H9 (cell line): ENCODE measurements around the gene MICAL3. TPM values are rescaled to one million over a fixed set of nuclear protein-coding genes. Genes with fewer than 3 reads are reported as not detected.
"Not testable (repeated sequence)": the region's sequence is repeated elsewhere in the genome, so short reads cannot be mapped to it uniquely, and the experiment has no call there.

Experiments used
- DNase-seq: peaks from one replicate; pipeline ENCODE4 v3.0.0-alpha.2; 2017
- H2AFZ ChIP-seq: one replicate; pipeline ENCODE4 v1.6.1; 2013; ENCODE audit warnings: mild to moderate bottlenecking, low read length, control low read depth, moderate library complexity
- H2AK5ac ChIP-seq: 2 replicates; pipeline ENCODE4 v1.6.1; 2013; ENCODE audit warnings: low read length, control low read depth, mixed read lengths; ENCODE audit not compliant: insufficient read length
- H2BK120ac ChIP-seq: one replicate; pipeline ENCODE4 v1.6.1; 2013; ENCODE audit warnings: low read depth, mild to moderate bottlenecking, low read length, control low read depth, inconsistent platforms; ENCODE audit not compliant: poor library complexity, severe bottlenecking
- H2BK12ac ChIP-seq: 2 replicates; pipeline ENCODE4 v1.6.1; 2013; ENCODE audit warnings: low read length, control low read depth, mixed read lengths, low read depth; ENCODE audit not compliant: insufficient read length
- H2BK15ac ChIP-seq: 2 replicates; pipeline ENCODE4 v1.6.1; 2013; ENCODE audit warnings: low read depth, low read length, control low read depth
- H2BK20ac ChIP-seq: one replicate; pipeline ENCODE4 v1.6.1; 2013; ENCODE audit warnings: low read depth, mild to moderate bottlenecking, low read length, control low read depth, inconsistent platforms; ENCODE audit not compliant: poor library complexity, severe bottlenecking
- H2BK5ac ChIP-seq: 2 replicates; pipeline ENCODE4 v1.6.1; 2013; ENCODE audit warnings: low read length, control low read depth, mixed read lengths; ENCODE audit not compliant: insufficient read length
- H3K14ac ChIP-seq: 2 replicates; pipeline ENCODE4 v1.6.1; 2013; ENCODE audit warnings: low read length, control low read depth; ENCODE audit not compliant: insufficient read depth
- H3K18ac ChIP-seq: 2 replicates; pipeline ENCODE4 v1.6.1; 2013; ENCODE audit warnings: low read depth, mild to moderate bottlenecking, mixed read lengths, low read length, control low read depth; ENCODE audit not compliant: insufficient read length
- H3K23ac ChIP-seq: 2 replicates; pipeline ENCODE4 v1.6.1; 2013; ENCODE audit warnings: low read length, control low read depth, mixed read lengths, low read depth; ENCODE audit not compliant: insufficient read length
- H3K23me2 ChIP-seq: 2 replicates; pipeline ENCODE4 v1.6.1; 2013; ENCODE audit warnings: low read depth, mild to moderate bottlenecking, mixed read lengths, low read length, control low read depth; ENCODE audit not compliant: insufficient read length, poor library complexity, severe bottlenecking
- H3K27ac ChIP-seq: 2 replicates; pipeline ENCODE4 v1.5.1; 2013; ENCODE audit warnings: low read length, control low read depth, mixed read lengths, low read depth; ENCODE audit not compliant: insufficient read length
- H3K27me3 ChIP-seq: 2 replicates; pipeline ENCODE4 v1.6.1; 2013; ENCODE audit warnings: low read length, control low read depth, inconsistent platforms; ENCODE audit not compliant: insufficient read depth
- H3K4ac ChIP-seq: 2 replicates; pipeline ENCODE4 v1.6.1; 2013; ENCODE audit warnings: low read depth, mild to moderate bottlenecking, control low read depth, inconsistent platforms, low read length, moderate library complexity
- H3K4me1 ChIP-seq: 2 replicates; pipeline ENCODE4 v1.6.1; 2013; ENCODE audit warnings: low read length, control low read depth, inconsistent platforms; ENCODE audit not compliant: insufficient read depth
- H3K4me2 ChIP-seq: 2 replicates; pipeline ENCODE4 v1.6.1; 2013; ENCODE audit warnings: low read length, control low read depth, mixed read lengths; ENCODE audit not compliant: insufficient read length, insufficient read depth
- H3K56ac ChIP-seq: 2 replicates; pipeline ENCODE4 v1.6.1; 2013; ENCODE audit warnings: low read depth, mild to moderate bottlenecking, mixed read lengths, low read length, control low read depth; ENCODE audit not compliant: insufficient read length
- H3K79me1 ChIP-seq: 2 replicates; pipeline ENCODE4 v1.6.1; 2013; ENCODE audit warnings: low read depth, mild to moderate bottlenecking, moderate library complexity, low read length, control low read depth, inconsistent platforms; ENCODE audit not compliant: insufficient read depth, poor library complexity, severe bottlenecking
- H3K79me2 ChIP-seq: 2 replicates; pipeline ENCODE4 v1.6.1; 2013; ENCODE audit warnings: low read length, control low read depth, inconsistent platforms; ENCODE audit not compliant: insufficient read depth
- H3K9ac ChIP-seq: 2 replicates; pipeline ENCODE4 v1.6.1; 2013; ENCODE audit warnings: low read length, control low read depth, mixed read lengths; ENCODE audit not compliant: insufficient read length; ENCODE audit errors: extremely low read depth
- H3K9me3 ChIP-seq: one replicate; pipeline ENCODE4 v1.6.1; 2013; ENCODE audit warnings: low read depth, low read length, inconsistent platforms; ENCODE audit not compliant: control insufficient read depth
- H3T11ph ChIP-seq: one replicate; pipeline ENCODE4 v1.6.1; 2013; ENCODE audit warnings: mild to moderate bottlenecking, low read length, control low read depth, inconsistent platforms
- H4K20me1 ChIP-seq: one replicate; pipeline ENCODE4 v1.6.1; 2013; ENCODE audit not compliant: control insufficient read depth, insufficient read length, insufficient read depth
- H4K5ac ChIP-seq: 2 replicates; pipeline ENCODE4 v1.6.1; 2013; ENCODE audit warnings: low read depth, mild to moderate bottlenecking, mixed read lengths, low read length, control low read depth; ENCODE audit not compliant: insufficient read length
- H4K8ac ChIP-seq: replicated peaks from 2 replicates; pipeline ENCODE4 v1.6.1; 2013; ENCODE audit warnings: low read length, control low read depth, mixed read lengths, low read depth; ENCODE audit not compliant: insufficient read length
- H4K91ac ChIP-seq: 2 replicates; pipeline ENCODE4 v1.6.1; 2013; ENCODE audit warnings: low read depth, mild to moderate bottlenecking, moderate library complexity, mixed read lengths, low read length, control low read depth; ENCODE audit not compliant: insufficient read length
- H3K27ac Mint-ChIP-seq, 3 experiments: 2 replicates in 2 of 3; 3 replicates in 1 of 3; pipeline ENCODE4 v1.8.0; 2020 to 2021; ENCODE audit warnings: mixed read lengths in 3 of 3, mild to moderate bottlenecking in 1 of 3, moderate library complexity in 1 of 3
- H3K27me3 Mint-ChIP-seq: 2 replicates; pipeline ENCODE4 v1.8.0; 2021; ENCODE audit warnings: low read depth, mild to moderate bottlenecking, moderate library complexity, mixed read lengths
- H3K36me3 Mint-ChIP-seq, 3 experiments: 2 replicates in 2 of 3; 3 replicates in 1 of 3; pipeline ENCODE4 v1.8.0; 2020 to 2021; ENCODE audit warnings: low read depth in 3 of 3, mixed read lengths in 3 of 3; ENCODE audit not compliant: insufficient read depth in 1 of 3
- H3K4me1 Mint-ChIP-seq, 2 experiments: 2 replicates each; pipeline ENCODE4 v1.8.0; 2020; ENCODE audit warnings: mixed read lengths in 2 of 2
- H3K4me3 Mint-ChIP-seq, 2 experiments: 2 replicates in 1 of 2; 3 replicates in 1 of 2; pipeline ENCODE4 v1.8.0; 2020 to 2021; ENCODE audit warnings: mild to moderate bottlenecking in 2 of 2, mixed read lengths in 2 of 2, moderate library complexity in 1 of 2
- H3K9me3 Mint-ChIP-seq, 2 experiments: 2 replicates in 1 of 2; 3 replicates in 1 of 2; pipeline ENCODE4 v1.8.0; 2020; ENCODE audit warnings: mild to moderate bottlenecking in 2 of 2, mixed read lengths in 2 of 2, moderate library complexity in 1 of 2
- WGBS: extraction: QIAGEN DNeasy Blood & Tissue Kit; methylation state at CpG from one replicate; pipeline ENCODE4 v1.1.7; 2013; ENCODE audit warnings: missing lambda C conversion rate, low lambda C conversion rate, mixed read lengths; ENCODE audit not compliant: insufficient read length; ENCODE audit errors: extremely low coverage; 5-methylcytosine and 5-hydroxymethylcytosine counted together
- total RNA-seq: library from RNA; stranded (reverse); gene quantifications from 2 replicates; pipeline ENCODE4 v1.2.1, GENCODE V29; 2021
- TF ChIP-seq, protein P1 (sequence below): fragments of 200-600 bp; sonication (generic); conservative IDR thresholded peaks from 3 replicates; pipeline ENCODE4 v1.8.0; 2021; ENCODE audit warnings: antibody characterized with exemption, mild to moderate bottlenecking

Gene MICAL3
- total RNA-seq, 1 experiment from 2014 or later: 50.2 TPM

DNA sequence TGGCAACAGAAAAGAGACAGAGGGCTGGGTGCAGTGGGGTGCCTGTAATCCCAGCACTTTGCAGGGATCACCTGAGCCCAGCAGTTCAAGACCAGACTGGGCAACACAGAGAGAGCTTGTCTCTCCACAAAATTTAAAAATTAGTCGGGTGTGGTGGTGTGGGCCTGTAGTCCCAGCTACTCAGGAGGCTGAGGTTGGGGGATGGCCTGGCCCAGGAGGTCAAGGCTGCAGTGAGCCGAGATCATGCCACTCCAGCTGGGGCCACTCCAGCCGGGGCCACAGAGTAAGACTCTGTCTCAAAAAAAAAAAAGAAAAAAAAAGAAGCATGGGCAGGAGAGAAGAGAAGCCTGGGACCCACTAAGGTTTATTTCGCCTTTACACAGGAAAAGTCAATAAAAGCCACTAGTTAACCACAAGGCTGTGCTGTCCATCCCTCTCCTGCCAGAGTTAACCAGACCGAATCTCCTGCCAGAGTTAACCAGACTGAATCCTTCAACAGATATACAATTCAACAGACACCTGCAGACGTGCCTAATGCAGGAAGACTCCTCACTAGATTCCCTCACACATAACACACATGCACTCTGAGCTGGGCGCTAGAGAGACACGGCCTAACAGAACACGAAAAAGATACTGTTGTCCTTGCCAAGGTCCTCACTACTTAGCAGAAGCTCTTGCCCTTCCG, 29.8 kb downstream of the MICAL3 start:
- no peak overlapping the region for H3K56ac ChIP-seq
- WGBS: no CpG with 5 or more reads among the region's 10 CpGs
- Mint-ChIP-seq H3K36me3 (peaks cover 0 to 2% (median 0%) of the 10 kb centered on the region in 3 experiments; a peak in 2 of 7 replicates), H3K27ac (peak overlapping the region in 1 of 3 experiments; percentile 90; a peak in 3 of 7 replicates), H3K9me3 (no peaks in the 10 kb centered on the region), H3K4me1 (peaks cover 36 to 43% of the 10 kb centered on the region in 2 experiments), H3K4me3 (no peak overlapping the region), H3K27me3 (no peaks in the 10 kb centered on the region)
- peaks cover 5% of the 10 kb centered on the region for H3K79me1 ChIP-seq
- no peak overlapping the region for H2BK20ac ChIP-seq
- no peak overlapping the region for H4K5ac ChIP-seq
- H4K20me1 ChIP-seq: no peaks in the 10 kb centered on the region
- H3K27me3 ChIP-seq: no peaks in the 10 kb centered on the region
- no peak overlapping the region for H2AFZ ChIP-seq
- TF ChIP-seq, protein P1, sequence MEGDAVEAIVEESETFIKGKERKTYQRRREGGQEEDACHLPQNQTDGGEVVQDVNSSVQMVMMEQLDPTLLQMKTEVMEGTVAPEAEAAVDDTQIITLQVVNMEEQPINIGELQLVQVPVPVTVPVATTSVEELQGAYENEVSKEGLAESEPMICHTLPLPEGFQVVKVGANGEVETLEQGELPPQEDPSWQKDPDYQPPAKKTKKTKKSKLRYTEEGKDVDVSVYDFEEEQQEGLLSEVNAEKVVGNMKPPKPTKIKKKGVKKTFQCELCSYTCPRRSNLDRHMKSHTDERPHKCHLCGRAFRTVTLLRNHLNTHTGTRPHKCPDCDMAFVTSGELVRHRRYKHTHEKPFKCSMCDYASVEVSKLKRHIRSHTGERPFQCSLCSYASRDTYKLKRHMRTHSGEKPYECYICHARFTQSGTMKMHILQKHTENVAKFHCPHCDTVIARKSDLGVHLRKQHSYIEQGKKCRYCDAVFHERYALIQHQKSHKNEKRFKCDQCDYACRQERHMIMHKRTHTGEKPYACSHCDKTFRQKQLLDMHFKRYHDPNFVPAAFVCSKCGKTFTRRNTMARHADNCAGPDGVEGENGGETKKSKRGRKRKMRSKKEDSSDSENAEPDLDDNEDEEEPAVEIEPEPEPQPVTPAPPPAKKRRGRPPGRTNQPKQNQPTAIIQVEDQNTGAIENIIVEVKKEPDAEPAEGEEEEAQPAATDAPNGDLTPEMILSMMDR: no peak
- peaks cover 19% of the 10 kb centered on the region; the same call in 1 of the 2 replicates for H3K79me2 ChIP-seq
- no peak overlapping the region for H3T11ph ChIP-seq
- no peaks in the 10 kb centered on the region for H3K23me2 ChIP-seq
- H3K9ac ChIP-seq: no peak overlapping the region
- no peak overlapping the region for H2BK15ac ChIP-seq
- H4K91ac ChIP-seq: no peak overlapping the region
- no peak overlapping the region for H2BK12ac ChIP-seq
- no peak overlapping the region for H3K23ac ChIP-seq
- no peak for DNase-seq
- H3K14ac ChIP-seq: no peak overlapping the region
- no peak overlapping the region for H3K4me2 ChIP-seq
- no peaks in the 10 kb centered on the region for H3K9me3 ChIP-seq
- no peak overlapping the region for H2BK5ac ChIP-seq
- no peak overlapping the region for H4K8ac ChIP-seq
- H3K4ac ChIP-seq: no peak overlapping the region
- H2BK120ac ChIP-seq: no peak overlapping the region
- H3K27ac ChIP-seq: no peak overlapping the region
- no peaks in the 10 kb centered on the region; the same call in 1 of the 2 replicates for H3K4me1 ChIP-seq
- H3K18ac ChIP-seq: no peak overlapping the region
- H2AK5ac ChIP-seq: no peak overlapping the region

DNA sequence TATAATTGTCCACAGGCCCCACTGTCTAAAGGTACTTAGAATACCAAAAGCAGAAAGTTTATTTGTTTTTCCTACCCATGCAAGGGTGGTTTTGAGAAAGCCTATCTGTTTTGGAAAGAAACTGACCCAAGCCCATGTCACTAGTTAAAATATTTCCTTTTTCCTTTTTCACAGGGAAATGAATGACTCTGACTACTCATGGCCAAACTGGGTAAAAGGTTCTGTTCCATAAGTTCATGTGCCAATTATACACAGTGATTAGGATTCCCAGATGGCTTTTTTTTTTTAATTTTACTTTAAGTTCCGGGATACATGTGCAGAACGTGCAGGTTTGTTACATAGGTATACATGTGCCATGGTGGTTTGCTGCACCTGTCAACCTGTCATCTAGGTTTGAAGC, 31.4 kb downstream of the MICAL3 start:
- not testable (repeated sequence) for H3K27ac Mint-ChIP-seq, H3K4me2 ChIP-seq, H3T11ph ChIP-seq, H3K23ac ChIP-seq, H2AK5ac ChIP-seq, H4K5ac ChIP-seq, H3K18ac ChIP-seq, H3K4me1 ChIP-seq, H3K4me3 Mint-ChIP-seq, H4K91ac ChIP-seq, H2BK5ac ChIP-seq, H2BK12ac ChIP-seq, H3K4ac ChIP-seq, H3K27ac ChIP-seq, H3K56ac ChIP-seq, H3K14ac ChIP-seq, H3K27me3 Mint-ChIP-seq, H4K8ac ChIP-seq, H2BK120ac ChIP-seq, H3K9me3 ChIP-seq, H3K79me1 ChIP-seq, H3K27me3 ChIP-seq, H3K9ac ChIP-seq, H3K36me3 Mint-ChIP-seq, H4K20me1 ChIP-seq, H3K23me2 ChIP-seq, DNase-seq, H2AFZ ChIP-seq, H2BK15ac ChIP-seq, H2BK20ac ChIP-seq, H3K9me3 Mint-ChIP-seq
- peaks cover 42 to 52% of the 10 kb centered on the region in 2 experiments for H3K4me1 Mint-ChIP-seq
- WGBS: no CpG with 5 or more reads among the region's 2 CpGs
- H3K79me2 ChIP-seq: peaks cover 12% of the 10 kb centered on the region; the same call in 1 of the 2 replicates
